Activated naive CD8-positive, alpha-beta T cell treated with anti-CD3 and anti-CD28 coated beads, Interleukin-2, amount 50 U/mL, for 24 hours (primary cell): ENCODE data around the gene GGT6.

Source experiments
- ATAC-seq: fragments of 150-1000 bp; cut with Tn5 transposase; one replicate; pipeline ENCODE4 v1.10.0; 2021
- DNase-seq: peaks from one replicate; pipeline ENCODE4 v3.0.0; 2021
- H3K27ac Mint-ChIP-seq: one replicate; pipeline ENCODE4 v1.8.0; 2021; ENCODE audit warnings: mild to moderate bottlenecking, mixed read lengths
- H3K27me3 Mint-ChIP-seq: one replicate; pipeline ENCODE4 v1.8.0; 2021; ENCODE audit warnings: mixed read lengths
- H3K36me3 Mint-ChIP-seq: one replicate; pipeline ENCODE4 v1.8.0; 2021; ENCODE audit warnings: low read depth, mixed read lengths
- H3K4me1 Mint-ChIP-seq: one replicate; pipeline ENCODE4 v1.8.0; 2021; ENCODE audit warnings: mixed read lengths
- H3K4me3 Mint-ChIP-seq: one replicate; pipeline ENCODE4 v1.8.0; 2021; ENCODE audit warnings: mild to moderate bottlenecking, moderate library complexity, mixed read lengths
- H3K9me3 Mint-ChIP-seq: one replicate; pipeline ENCODE4 v1.8.0; 2021; ENCODE audit warnings: mixed read lengths

GGT6 gene

DNA sequence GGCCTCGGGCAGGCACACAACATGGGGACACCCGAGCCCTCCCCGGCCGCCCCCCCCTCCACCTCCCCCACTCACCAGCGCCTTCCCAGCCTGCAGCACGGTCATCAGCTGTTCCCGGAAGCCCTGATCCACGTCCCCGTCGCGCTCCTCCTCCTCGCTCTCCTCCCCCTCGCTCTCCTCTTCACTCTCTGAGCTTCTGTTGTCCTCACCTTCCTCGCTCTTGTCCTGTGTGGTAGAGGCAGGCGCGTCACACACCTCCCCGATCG lies 15.5 kb downstream of the GGT6 start:
- ATAC-seq (no peak), DNase-seq (no peak)
- Mint-ChIP-seq H3K36me3 (peaks cover 13% of the 10 kb centered on the region), H3K4me3 (no peak overlapping the region), H3K27ac (no peak overlapping the region), H3K27me3 (no peaks in the 10 kb centered on the region), H3K9me3 (no peaks in the 10 kb centered on the region), H3K4me1 (no peaks in the 10 kb centered on the region)

DNA sequence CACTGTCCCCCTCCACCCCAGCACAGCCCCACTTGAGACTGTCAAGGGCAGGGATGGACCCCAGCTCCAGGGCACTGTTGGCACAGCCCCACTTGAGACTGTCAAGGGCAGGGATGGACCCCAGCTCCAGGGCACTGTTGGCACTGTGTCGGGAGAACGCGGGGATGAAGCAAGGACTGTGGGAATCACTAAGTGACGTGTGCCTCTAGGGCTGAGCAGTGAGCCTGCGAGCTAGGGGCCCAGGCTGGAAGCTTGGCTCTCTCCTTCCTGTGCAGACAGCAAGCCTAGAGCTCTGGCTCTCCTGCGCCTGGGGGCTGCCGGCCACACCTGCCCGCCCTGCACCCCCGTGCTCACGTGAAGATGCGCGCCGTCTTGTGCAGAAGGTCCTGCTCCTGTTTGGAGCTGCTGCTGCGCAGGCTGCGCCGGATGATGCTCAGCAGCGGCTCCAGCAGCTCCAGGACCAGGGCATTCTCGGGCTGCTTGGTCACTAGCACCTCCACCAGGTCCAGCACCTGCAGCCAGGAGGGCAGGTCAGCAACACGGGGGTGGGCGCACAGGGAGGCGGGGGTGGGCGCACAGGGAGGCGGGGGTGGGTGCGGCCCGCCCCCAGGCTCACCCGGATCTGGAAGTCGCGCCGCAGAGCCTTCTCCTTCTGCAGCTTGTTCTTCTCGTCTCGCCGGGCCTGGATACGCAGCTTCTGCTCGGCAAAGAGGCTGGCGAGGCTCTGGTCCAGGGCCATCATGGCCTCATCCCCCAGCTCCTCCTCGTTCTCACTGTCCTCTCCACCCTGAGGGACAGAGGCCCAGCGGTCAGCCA lies 16.0 kb downstream of the GGT6 start:
- Mint-ChIP-seq H3K4me3 (no peak overlapping the region), H3K27ac (no peak overlapping the region), H3K27me3 (no peaks in the 10 kb centered on the region), H3K4me1 (no peaks in the 10 kb centered on the region), H3K36me3 (peaks cover 13% of the 10 kb centered on the region), H3K9me3 (no peaks in the 10 kb centered on the region)
- DNase-seq (no peak), ATAC-seq (no peak)

DNA sequence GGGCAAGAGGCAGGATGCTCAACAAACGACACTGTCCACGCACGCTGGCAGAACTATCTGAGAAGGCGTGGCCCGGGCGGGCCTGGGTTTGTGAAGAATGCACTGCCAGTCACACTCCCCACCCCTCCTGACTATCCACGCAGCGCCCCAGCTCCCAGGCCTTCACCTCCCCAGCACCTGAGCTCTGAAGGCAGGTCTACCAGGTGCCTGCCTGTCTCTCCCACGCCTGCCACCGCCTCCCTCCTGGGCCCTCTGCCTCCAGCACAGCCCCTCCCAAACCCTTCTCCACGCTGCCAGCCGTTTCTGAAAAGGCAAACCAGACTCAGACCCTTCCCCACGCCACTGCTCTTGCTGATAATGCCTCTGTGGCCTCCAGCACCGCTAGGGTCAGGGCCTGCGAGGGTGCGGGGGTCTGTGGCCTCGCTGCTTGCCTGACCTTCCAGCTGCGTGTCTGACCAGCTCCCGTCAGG lies 16.8 kb downstream of the GGT6 start:
- ATAC-seq (no peak), DNase-seq (no peak)
- Mint-ChIP-seq H3K4me1 (no peaks in the 10 kb centered on the region), H3K27ac (no peak overlapping the region), H3K27me3 (no peaks in the 10 kb centered on the region), H3K4me3 (no peak overlapping the region), H3K36me3 (peaks cover 10% of the 10 kb centered on the region), H3K9me3 (no peaks in the 10 kb centered on the region)

DNA sequence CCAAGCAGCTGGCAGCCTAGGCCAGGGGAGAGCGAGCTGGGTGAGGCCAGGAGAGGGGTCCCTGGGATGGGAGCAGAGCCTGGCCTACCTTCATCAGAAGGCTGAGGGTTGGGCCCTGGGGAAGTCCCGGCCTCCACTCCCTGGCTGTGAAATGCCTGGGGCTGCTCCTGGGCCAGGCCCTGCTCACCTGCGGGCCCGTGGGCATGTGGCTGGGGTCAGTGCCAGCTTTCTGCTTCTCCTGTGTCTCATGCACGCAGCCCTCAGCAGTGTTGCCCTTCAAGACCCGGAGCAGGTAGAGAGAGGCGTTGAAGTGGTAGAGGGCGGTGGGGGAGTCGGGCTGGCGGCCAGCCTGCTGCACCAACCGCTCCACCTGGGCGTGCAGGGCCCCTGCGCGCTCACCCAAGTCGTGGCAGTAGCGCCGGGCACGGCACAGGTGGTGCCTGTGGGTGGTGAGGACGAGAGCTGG lies 17.6 kb downstream of the GGT6 start:
- H3K4me3 Mint-ChIP-seq: no peak overlapping the region
- H3K9me3 Mint-ChIP-seq: no peaks in the 10 kb centered on the region
- no peak overlapping the region for H3K27ac Mint-ChIP-seq

DNA sequence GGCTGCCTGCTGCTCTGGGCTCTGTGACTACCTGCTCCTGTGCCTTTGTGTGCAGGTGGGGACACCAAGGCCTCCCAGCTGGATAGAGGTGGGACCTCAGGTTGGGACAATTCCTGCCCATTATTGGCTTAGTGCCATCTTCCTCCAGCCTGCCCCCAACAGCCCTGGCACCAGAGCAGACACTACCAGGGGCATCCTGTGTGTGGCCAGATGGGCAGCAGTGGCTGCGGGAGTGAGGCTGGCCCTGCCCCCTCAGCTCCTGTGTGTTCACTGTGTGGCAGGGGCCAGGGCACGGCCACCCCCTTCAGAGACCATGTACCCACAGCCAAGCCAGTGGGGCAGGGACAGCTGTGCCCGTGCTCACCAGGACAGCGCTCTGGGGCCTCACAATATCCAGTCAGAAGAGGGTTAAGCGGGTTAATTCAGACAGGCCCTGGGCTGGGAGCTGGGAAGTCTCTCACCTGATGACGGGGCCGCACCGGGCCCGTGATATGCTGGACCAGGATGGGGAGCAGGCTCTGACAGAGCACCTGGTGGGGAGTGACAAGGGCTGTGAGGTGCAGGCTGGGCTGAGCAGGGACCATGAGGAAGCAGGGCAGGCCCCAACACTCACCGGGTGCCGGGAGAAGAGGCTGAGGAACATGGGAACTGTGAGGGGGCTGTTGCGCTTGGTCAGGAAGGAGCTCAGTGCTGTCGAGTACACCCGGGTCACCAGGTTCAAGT lies 18.2 kb downstream of the GGT6 start:
- ATAC-seq (no peak), DNase-seq (no peak)
- Mint-ChIP-seq H3K4me1 (no peaks in the 10 kb centered on the region), H3K36me3 (peaks cover 12% of the 10 kb centered on the region), H3K9me3 (no peaks in the 10 kb centered on the region), H3K27me3 (no peaks in the 10 kb centered on the region), H3K4me3 (no peak overlapping the region), H3K27ac (no peak overlapping the region)

More for the DNA sequence above, 17.6 kb downstream of the GGT6 start:
- Mint-ChIP-seq H3K4me1 (no peaks in the 10 kb centered on the region), H3K36me3 (peaks cover 10% of the 10 kb centered on the region), H3K27me3 (no peaks in the 10 kb centered on the region)
- DNase-seq: no peak
- ATAC-seq: no peak

DNA sequence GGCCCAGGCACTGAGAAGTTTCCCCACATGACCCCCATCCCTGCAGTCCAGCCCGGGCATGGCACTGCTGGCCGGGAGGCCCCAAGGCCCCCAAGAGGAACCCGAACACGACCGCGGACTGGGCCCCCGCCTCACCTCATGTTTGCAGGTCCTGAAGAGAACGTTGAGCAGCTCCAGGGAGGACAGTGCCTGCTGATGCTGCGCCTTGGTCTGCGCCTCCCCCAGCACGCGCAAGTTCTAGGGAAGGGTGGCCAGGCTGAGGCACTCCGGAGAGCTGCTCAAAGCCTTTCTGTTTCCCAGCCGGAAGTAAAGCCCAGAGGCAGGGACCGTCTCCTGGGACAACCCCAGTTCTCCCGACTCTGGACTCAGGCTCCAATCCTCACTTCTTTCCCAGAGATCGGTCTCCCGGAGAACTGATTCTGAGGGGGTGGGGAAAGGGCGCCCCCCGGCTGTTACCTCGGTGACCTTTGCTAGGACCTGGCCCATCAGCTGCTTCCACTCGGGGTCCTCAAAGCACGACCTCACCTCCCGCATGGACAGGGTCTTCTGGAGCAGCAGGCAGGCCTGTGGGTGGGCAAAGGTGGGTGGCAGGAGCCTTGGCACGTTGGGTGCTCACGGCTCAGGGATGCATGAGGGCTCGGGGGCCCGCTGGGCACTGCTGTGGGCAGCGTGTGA lies 18.9 kb downstream of the GGT6 start:
- DNase-seq (no peak), ATAC-seq (no peak)
- no peaks in the 10 kb centered on the region for H3K27me3 Mint-ChIP-seq
- peaks cover 9% of the 10 kb centered on the region for H3K36me3 Mint-ChIP-seq
- no peak overlapping the region for H3K27ac Mint-ChIP-seq
- no peak overlapping the region for H3K4me3 Mint-ChIP-seq
- H3K4me1 Mint-ChIP-seq: no peaks in the 10 kb centered on the region
- H3K9me3 Mint-ChIP-seq: no peaks in the 10 kb centered on the region

DNA sequence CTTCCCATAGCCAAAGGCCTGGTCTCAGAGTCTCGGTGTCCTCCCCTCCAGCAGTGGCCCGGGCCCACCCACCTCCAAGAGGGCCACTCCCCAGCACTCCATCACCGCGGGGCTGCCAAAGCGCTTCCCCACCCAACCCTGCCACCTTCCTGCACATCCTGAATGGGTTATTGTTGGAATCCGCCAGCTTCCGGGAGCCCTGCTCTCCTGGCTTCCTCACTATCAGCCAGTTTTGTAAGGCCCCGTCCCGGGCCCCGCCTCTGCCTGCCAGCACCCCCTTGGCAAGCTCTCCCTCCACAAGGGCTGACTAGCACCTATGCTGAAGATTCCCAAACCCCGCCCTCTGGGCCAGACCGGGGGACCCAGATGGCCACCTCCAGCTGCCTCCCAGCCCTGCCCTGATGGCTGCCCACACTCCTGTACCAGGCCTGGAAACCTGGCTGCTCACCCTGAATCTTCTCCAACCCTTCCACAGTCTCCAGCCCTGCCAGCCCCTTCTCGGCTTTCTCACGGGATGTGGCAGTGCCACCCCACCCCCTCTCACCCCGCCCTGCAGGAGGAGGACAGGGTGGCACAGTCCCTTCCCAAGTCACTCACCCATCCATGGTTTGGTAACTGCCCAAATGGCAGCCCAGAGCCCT lies 19.6 kb downstream of the GGT6 start:
- Mint-ChIP-seq H3K4me3 (no peak overlapping the region), H3K36me3 (peaks cover 8% of the 10 kb centered on the region), H3K4me1 (no peaks in the 10 kb centered on the region), H3K9me3 (no peaks in the 10 kb centered on the region), H3K27me3 (no peaks in the 10 kb centered on the region), H3K27ac (no peak overlapping the region)
- DNase-seq (no peak), ATAC-seq (no peak)

DNA sequence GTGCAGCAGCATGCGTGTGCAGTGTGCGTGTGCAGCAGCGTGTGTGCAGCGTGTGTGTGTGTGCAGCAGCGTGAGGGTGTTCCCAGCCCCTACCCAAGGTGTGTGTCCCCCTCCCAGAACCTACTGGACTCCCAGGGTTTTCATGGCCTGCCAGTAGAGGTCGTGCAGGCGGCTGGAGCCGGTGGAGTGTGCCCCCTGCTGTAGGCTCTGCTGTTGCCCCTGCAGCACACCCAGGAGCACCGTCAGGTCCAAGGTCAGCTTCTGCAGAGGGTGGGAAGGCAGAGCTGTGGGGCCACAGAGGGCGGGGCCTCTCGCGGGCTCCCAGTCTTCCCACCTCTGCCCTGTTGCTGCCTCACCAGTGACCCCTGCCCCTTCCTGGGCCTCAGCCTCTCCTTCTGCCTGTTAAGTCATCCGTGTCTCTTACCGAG lies 20.1 kb downstream of the GGT6 start:
- no peak overlapping the region for H3K4me3 Mint-ChIP-seq
- H3K27me3 Mint-ChIP-seq: no peaks in the 10 kb centered on the region
- H3K4me1 Mint-ChIP-seq: no peaks in the 10 kb centered on the region
- no peak overlapping the region for H3K27ac Mint-ChIP-seq
- H3K36me3 Mint-ChIP-seq: peaks cover 8% of the 10 kb centered on the region
- no peaks in the 10 kb centered on the region for H3K9me3 Mint-ChIP-seq
- DNase-seq: no peak
- no peak for ATAC-seq

DNA sequence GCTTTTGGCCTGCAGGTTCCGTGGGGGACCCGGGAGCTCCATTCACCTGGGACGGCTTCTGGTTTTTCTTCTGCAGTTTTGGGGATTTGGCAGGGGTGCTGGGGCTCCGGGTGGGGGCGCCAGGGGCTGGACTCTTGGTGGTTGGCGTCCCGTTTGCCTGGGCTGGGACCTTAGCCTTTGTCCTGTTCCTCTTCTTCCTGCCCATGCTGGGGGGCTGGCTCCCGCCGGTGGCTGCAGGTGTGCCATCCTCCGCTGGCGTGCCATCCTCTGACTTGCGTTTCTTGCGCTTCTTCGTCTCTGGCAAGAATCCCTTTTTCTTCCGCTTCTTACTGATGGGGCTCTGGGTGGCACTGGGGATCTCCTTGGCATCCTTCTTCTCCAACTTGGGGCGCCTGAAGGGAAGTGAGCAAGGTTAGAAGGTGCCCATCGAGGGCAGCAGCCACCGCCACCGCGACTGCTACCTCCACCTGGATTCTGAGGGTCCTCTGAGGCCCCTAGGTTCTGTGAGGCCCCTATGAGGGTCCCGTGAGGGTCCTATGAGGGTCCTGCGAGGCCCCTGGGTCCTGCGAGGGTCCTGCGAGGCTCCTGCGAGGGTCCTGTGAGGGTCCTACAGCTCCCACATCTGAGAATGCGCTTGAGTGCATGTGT lies 20.7 kb downstream of the GGT6 start:
- H3K27ac Mint-ChIP-seq: no peak overlapping the region
- ATAC-seq (no peak), DNase-seq (no peak)
- peaks cover 8% of the 10 kb centered on the region for H3K36me3 Mint-ChIP-seq
- no peaks in the 10 kb centered on the region for H3K4me1 Mint-ChIP-seq
- no peaks in the 10 kb centered on the region for H3K9me3 Mint-ChIP-seq
- no peak overlapping the region for H3K4me3 Mint-ChIP-seq
- H3K27me3 Mint-ChIP-seq: no peaks in the 10 kb centered on the region

DNA sequence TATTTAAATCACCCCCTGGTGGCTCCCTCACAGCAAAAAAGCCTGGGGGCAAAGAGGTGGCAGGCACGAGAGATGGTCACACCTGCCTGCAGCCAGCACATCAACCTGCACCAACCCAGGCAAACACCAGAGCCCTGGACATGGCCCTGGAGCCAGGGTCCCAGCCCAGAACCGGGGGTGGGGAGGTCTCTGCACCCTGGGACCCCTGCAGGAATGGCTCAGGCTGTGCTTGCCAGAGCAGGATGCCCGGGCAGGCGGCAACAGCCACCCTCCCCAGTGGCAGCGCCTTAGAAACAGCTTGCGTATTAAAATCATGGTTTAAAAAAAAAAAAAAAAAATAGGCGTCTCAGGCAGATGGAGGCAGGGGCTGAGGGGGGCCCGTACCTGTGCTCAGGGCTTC lies 21.4 kb downstream of the GGT6 start:
- no peaks in the 10 kb centered on the region for H3K9me3 Mint-ChIP-seq
- no peak for ATAC-seq
- DNase-seq: no peak

DNA sequence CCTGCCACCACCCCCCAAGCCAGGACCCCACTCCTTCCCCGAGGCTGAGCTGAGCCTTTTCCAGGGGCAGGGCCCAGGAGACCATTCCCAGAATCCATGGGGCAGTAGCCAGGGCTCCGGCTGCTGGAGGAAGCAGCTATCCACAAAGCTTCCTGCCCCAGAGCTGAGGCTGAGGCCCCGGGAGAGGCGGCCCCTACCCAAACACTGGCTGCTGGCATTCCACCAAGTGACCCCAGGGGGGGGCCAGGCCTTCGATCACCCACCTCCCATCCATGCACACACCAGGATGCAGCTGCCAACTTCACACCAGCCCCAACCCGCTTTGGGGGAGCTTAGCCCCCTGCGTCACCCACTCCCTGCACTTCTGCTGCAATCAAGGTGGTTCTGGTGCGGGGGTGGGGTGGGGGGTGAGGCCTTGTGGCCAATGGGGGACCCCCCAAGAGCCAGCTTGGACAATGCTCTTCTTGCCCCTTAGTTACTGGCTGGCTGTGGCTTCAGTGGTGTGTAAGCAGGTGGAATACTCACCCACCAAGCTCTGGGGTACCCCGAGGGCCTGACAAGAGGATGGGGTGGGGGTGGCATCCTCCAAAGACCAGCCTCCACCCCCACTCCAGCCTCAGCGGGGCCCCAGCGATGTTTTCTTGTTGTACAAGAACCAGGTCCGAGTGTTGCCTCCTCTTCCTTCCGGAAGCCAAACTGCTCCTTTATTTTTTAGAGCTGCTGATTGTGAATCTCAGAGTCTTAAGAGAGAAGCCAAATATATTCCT lies 22.0 kb downstream of the GGT6 start:
- ATAC-seq (no peak), DNase-seq (no peak)
- peaks cover 5% of the 10 kb centered on the region for H3K4me1 Mint-ChIP-seq
- H3K27ac Mint-ChIP-seq: no peak overlapping the region
- H3K9me3 Mint-ChIP-seq: no peaks in the 10 kb centered on the region
- H3K27me3 Mint-ChIP-seq: no peaks in the 10 kb centered on the region
- H3K4me3 Mint-ChIP-seq: no peak overlapping the region
- peaks cover 5% of the 10 kb centered on the region for H3K36me3 Mint-ChIP-seq

More for the DNA sequence above, 21.4 kb downstream of the GGT6 start:
- Mint-ChIP-seq H3K27me3 (no peaks in the 10 kb centered on the region), H3K4me3 (no peak overlapping the region), H3K4me1 (peaks cover 2% of the 10 kb centered on the region), H3K27ac (no peak overlapping the region), H3K36me3 (peaks cover 7% of the 10 kb centered on the region)

DNA sequence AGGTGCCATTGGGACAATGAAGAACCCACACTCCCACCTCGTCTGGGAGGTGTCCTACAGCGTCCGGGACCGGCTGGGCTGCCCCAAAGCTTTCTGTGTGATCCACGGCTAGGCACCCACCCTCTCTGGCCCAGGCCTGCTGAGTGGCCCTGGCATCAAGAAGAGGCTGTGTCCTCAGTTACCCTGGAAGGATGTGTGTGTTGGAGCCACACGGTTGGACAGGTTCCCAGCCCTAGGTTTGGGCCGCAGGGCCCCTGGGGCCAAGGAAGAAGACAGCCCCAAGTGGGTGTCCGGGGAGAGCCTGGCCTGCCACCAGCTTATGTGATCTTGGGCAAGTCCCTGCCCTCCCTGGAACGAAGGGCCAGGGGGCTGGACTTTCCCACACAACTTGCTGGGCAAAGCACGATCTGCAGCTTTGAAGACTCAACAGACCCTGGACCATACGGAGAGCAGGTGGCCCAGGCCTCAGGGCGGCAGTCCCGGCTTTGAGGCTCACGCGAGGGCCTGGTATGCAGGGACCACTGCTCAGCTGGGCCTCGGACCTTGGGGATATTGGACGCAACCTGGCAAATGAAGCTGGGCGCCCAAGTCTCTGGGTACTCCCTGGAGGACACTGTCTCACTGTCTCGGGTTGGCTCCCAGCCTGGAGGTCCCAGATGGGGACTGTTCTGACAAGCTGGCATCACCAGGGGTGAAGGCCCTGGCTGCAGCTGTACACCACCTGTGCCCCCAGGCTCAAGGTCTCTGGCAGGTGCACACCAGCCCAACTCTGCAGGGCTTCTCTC lies 22.7 kb downstream of the GGT6 start:
- Mint-ChIP-seq H3K9me3 (no peaks in the 10 kb centered on the region), H3K27me3 (no peaks in the 10 kb centered on the region), H3K4me1 (peaks cover 6% of the 10 kb centered on the region), H3K27ac (no peak overlapping the region), H3K36me3 (peaks cover 5% of the 10 kb centered on the region), H3K4me3 (no peak overlapping the region)
- DNase-seq (no peak), ATAC-seq (no peak)

DNA sequence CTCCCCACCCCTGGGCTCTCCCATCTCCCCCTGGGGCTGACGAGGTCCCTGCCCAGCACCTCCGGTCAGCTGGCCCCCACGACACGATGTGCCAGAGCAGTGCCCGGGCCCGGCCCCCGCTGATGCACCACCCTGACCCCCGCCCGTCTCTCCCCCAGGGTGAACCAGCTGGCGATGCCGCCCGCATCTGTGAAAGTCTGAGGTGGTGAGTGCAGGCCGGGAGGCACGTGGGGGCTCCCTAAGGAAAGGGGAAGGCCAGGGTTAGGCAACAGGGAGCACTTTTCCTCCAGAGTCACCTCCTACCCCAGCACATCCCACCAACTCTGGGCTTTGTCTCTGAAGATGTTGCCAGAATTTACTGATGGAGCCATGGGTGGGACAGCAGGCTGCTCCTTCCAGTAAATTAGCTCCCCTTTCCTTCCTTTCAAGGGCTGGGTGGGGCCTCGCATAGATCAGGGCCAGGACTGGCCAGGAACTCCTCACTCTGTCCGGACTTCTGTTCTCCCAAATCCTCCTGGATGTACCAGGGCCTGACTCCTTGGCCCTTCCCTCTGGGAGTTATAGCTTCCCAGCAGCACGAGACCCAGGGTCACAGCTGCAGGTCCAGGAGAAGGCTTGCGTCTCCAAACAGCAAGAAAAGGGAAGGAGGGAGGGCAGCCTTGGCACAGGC lies 23.5 kb downstream of the GGT6 start:
- no peak for ATAC-seq
- H3K27ac Mint-ChIP-seq: no peak overlapping the region

More for the DNA sequence above, 23.5 kb downstream of the GGT6 start:
- no peak for DNase-seq
- Mint-ChIP-seq H3K36me3 (peaks cover 2% of the 10 kb centered on the region), H3K27me3 (peaks cover 3% of the 10 kb centered on the region), H3K4me3 (no peak overlapping the region), H3K4me1 (peaks cover 6% of the 10 kb centered on the region), H3K9me3 (no peaks in the 10 kb centered on the region)
